Neural cell (in vitro differentiated cells): ENCODE results near the gene STAP2. TPM values are rescaled to one million over a fixed set of nuclear protein-coding genes. Genes with fewer than 3 reads are reported as not detected.
A peak's percentile ranks its signal among the peaks of the same experiment; 100 is the strongest.

ENCODE experiments used
- H2AFZ ChIP-seq: fragments of 200-600, 300-800 bp; sonication (generic), shearing (Covaris generic); 2 replicates; pipeline ENCODE4 v1.6.0; 2014; ENCODE audit warnings: low read depth, mild to moderate bottlenecking, antibody characterized with exemption, low read length, moderate library complexity
- H3F3A ChIP-seq: fragments of 200-600 bp; shearing (Covaris generic); 2 replicates; pipeline ENCODE4 v1.6.1; 2016; ENCODE audit warnings: mild to moderate bottlenecking, moderate library complexity, mixed read lengths, antibody characterized with exemption, low read length; ENCODE audit not compliant: insufficient read depth, poor library complexity, severe bottlenecking
- H3K27ac ChIP-seq: fragments of 200-600, 300-800 bp; sonication (generic), shearing (Covaris generic); 2 replicates; pipeline ENCODE4 v1.5.1; 2014; ENCODE audit warnings: mild to moderate bottlenecking, low read length, moderate library complexity
- H3K27me3 ChIP-seq: fragments of 300-800, 200-600 bp; sonication (generic), shearing (Covaris generic); 2 replicates; pipeline ENCODE4 v1.6.0; 2014; ENCODE audit warnings: mild to moderate bottlenecking, low read depth, low read length, moderate library complexity; ENCODE audit not compliant: insufficient read depth
- H3K36me3 ChIP-seq: fragments of 300-800, 200-600 bp; sonication (generic), shearing (Covaris generic); 2 replicates; pipeline ENCODE4 v1.5.1; 2014; ENCODE audit warnings: mild to moderate bottlenecking, antibody characterized with exemption, low read length, moderate library complexity; ENCODE audit not compliant: insufficient read depth
- H3K4me2 ChIP-seq: fragments of 300-800, 200-600 bp; sonication (generic), shearing (Covaris generic); 2 replicates; pipeline ENCODE4 v1.6.0; 2014; ENCODE audit warnings: mild to moderate bottlenecking, low read length
- H3K4me3 ChIP-seq: fragments of 300-800, 200-600 bp; sonication (generic), shearing (Covaris generic); 2 replicates; pipeline ENCODE4 v1.5.1; 2014; ENCODE audit warnings: mild to moderate bottlenecking, low read length, moderate library complexity
- H3K79me2 ChIP-seq: fragments of 200-600 bp; shearing (Covaris generic); replicated peaks from 2 replicates; pipeline ENCODE4 v1.6.0; 2014; ENCODE audit warnings: mild to moderate bottlenecking, low read length, moderate library complexity; ENCODE audit not compliant: insufficient read depth
- H3K9ac ChIP-seq: fragments of 300-800, 200-600 bp; sonication (generic), shearing (Covaris generic); 2 replicates; pipeline ENCODE4 v1.6.1; 2016; ENCODE audit warnings: mild to moderate bottlenecking, low read length, mixed read lengths
- H3K9me2 ChIP-seq: fragments of 200-600 bp; shearing (Covaris generic); 2 replicates; pipeline ENCODE4 v1.6.1; 2016; ENCODE audit warnings: mild to moderate bottlenecking, low read length, mixed read lengths; ENCODE audit not compliant: insufficient read depth
- H3K9me3 ChIP-seq: fragments of 200-600, 300-800 bp; sonication (generic), shearing (Covaris generic); 2 replicates; pipeline ENCODE4 v1.6.1; 2016; ENCODE audit warnings: mild to moderate bottlenecking, mixed run types, low read length, moderate library complexity, mixed read lengths
- H4K20me1 ChIP-seq: fragments of 200-600 bp; shearing (Covaris generic); 2 replicates; pipeline ENCODE4 v1.6.1; 2016; ENCODE audit warnings: mild to moderate bottlenecking, mixed run types; ENCODE audit not compliant: insufficient read depth
- CTCF ChIP-seq: fragments of 450-650 bp; IDR thresholded peaks from 2 replicates; pipeline ENCODE4 v1.5.1; 2014; ENCODE audit warnings: antibody characterized with exemption, mild to moderate bottlenecking, moderate library complexity; ENCODE audit not compliant: poor library complexity, severe bottlenecking
- EP300 ChIP-seq: fragments of 450-650 bp; conservative IDR thresholded peaks from 2 replicates; pipeline ENCODE4 v1.6.1; 2014; ENCODE audit warnings: antibody characterized with exemption, mild to moderate bottlenecking, moderate library complexity; ENCODE audit not compliant: poor library complexity, severe bottlenecking
- EZH2 ChIP-seq: fragments of 200-600, 300-800 bp; shearing (Covaris generic), sonication (generic); IDR thresholded peaks from 2 replicates; pipeline ENCODE4 v1.6.1; 2014; ENCODE audit warnings: antibody characterized with exemption, low read length, borderline replicate concordance, mild to moderate bottlenecking; ENCODE audit not compliant: insufficient read depth, poor library complexity, severe bottlenecking
- MXI1 ChIP-seq: fragments of 450-650 bp; conservative IDR thresholded peaks from 2 replicates; pipeline ENCODE4 v1.6.1; 2014; ENCODE audit warnings: antibody characterized with exemption, mild to moderate bottlenecking; ENCODE audit not compliant: poor library complexity, severe bottlenecking
- POLR2AphosphoS5 ChIP-seq: IDR thresholded peaks from 2 replicates; pipeline ENCODE4 v1.6.1; 2012
- RAD21 ChIP-seq: fragments of 450-650 bp; conservative IDR thresholded peaks from 2 replicates; pipeline ENCODE4 v1.6.1; 2014; ENCODE audit warnings: antibody characterized with exemption, mild to moderate bottlenecking, moderate library complexity
- REST ChIP-seq: IDR thresholded peaks from 2 replicates; pipeline ENCODE4 v1.6.1; 2012; ENCODE audit warnings: borderline replicate concordance
- SMC3 ChIP-seq: fragments of 450-650 bp; conservative IDR thresholded peaks from 2 replicates; pipeline ENCODE4 v1.6.1; 2014; ENCODE audit warnings: antibody characterized with exemption, mild to moderate bottlenecking, moderate library complexity; ENCODE audit not compliant: poor library complexity
- TAF1 ChIP-seq: IDR thresholded peaks from 2 replicates; pipeline ENCODE4 v1.6.1; 2012; ENCODE audit warnings: low read depth
- polyA plus RNA-seq: library from polyadenylated mRNA; depleted of rRNA; stranded (reverse); fragments of >200 nt; gene quantifications from 2 replicates; pipeline ENCODE4 v1.2.3, GENCODE V29; 2014

Gene STAP2
- polyA plus RNA-seq, 1 donor from 2014 or later, result 0.16 TPM

DNA sequence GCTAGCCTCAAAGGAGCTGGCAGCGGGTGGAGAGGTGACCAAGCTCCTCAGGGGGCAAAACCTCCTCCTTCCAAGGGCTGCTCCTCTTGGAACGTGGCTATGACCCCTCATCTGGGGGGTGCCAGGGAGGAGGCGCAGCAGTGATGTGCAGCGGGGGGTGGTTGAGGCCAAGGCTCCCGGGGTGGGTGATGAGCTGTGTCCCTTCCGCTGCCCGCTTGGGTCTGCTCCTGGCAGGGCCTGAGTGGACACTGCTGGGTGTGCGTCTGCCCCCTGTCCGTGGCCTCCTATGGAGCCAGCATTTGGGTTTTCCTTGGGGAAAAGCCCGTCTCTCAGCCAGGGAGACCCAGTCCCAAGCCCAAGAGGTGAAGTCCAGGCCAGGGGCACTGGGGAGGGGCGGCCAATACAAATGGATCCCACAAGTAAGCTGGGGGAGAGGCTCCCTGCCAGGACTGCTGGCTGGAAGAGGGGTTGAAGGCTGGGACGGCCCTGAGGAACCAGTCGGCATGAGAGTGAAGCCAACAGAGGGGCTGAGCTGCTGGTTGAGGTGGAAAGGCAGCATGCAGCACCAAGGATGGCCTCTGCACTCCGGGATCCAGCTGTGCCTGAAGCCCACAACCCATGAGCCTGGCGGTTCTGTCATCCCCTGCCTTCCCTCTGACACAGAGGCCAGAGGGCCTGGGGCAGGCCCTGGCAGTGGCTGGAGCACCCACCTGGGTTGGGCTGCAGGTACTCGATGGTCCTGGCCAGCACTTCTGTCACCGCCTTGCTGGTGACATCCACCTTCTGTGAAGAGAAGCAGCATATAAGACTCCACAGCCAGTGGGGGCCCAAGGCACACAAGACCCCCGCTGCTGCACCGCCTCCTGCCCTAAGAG lies 27.4 kb upstream of the STAP2 start:
- Histone ChIP-seq H3K36me3 (no peaks in the 10 kb centered on the region), H4K20me1 (no peaks in the 10 kb centered on the region), H3K27me3 (no peaks in the 10 kb centered on the region), H3K9me3 (no peaks in the 10 kb centered on the region), H3K9me2 (no peaks in the 10 kb centered on the region), H3F3A (no peaks in the 10 kb centered on the region), H3K9ac (no peak overlapping the region), H2AFZ (no peak overlapping the region), H3K4me2 (no peak overlapping the region), H3K4me3 (no peak overlapping the region), H3K79me2 (no peaks in the 10 kb centered on the region), H3K27ac (no peak overlapping the region)
- no peak for TF ChIP-seq REST
- TF ChIP-seq POLR2AphosphoS5, result peak; percentile 12

DNA sequence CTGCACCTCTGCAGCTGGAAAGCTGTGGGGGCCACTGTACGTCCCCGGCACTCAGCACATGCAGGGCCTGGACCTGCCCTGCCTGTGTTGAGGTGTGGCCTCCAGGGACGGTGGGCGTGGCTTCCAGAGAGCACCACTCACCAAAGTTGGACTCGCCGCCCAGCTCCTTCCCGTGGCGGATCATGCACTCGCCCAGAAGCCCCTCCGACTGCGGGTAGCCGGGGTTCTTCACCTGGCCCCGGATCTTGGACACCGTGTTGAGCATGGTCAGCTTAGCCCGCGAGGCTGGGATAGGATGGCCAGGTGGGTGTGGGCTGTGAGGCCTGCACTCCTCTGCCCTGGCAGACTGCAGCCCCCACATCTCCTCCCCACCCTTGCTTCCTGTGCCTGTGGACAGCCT lies 26.7 kb upstream of the STAP2 start:
- Histone ChIP-seq H4K20me1 (no peaks in the 10 kb centered on the region), H2AFZ (no peak overlapping the region), H3K79me2 (no peaks in the 10 kb centered on the region), H3K27me3 (no peaks in the 10 kb centered on the region), H3K9me2 (no peaks in the 10 kb centered on the region), H3K9me3 (no peaks in the 10 kb centered on the region), H3K9ac (no peak overlapping the region), H3K4me3 (no peak overlapping the region), H3K27ac (no peak overlapping the region), H3F3A (no peaks in the 10 kb centered on the region), H3K36me3 (no peaks in the 10 kb centered on the region), H3K4me2 (no peak overlapping the region)
- TF ChIP-seq MXI1, result no peak
- TF ChIP-seq EZH2, result no peak
- TF ChIP-seq CTCF, result no peak
- no peak for TF ChIP-seq TAF1
- TF ChIP-seq RAD21, result no peak
- no peak for TF ChIP-seq EP300
- no peak for TF ChIP-seq POLR2AphosphoS5
- TF ChIP-seq SMC3, result no peak
- no peak for TF ChIP-seq REST
